ENCODE results near the gene USP31. TPM values are rescaled to one million over a fixed set of nuclear protein-coding genes. Genes with fewer than 3 reads are reported as not detected.
A peak's percentile ranks its signal among the peaks of the same experiment; 100 is the strongest.
"Not testable (repeated sequence)": the region's sequence is repeated elsewhere in the genome, so short reads cannot be mapped to it uniquely, and the experiment has no call there.

Gene USP31
- total RNA-seq, 2 experiments from 2014 or later: 7.0 to 7.1 TPM

- Mint-ChIP-seq H3K27me3 (no peaks in the 10 kb centered on the region), H3K36me3 (peaks cover 5% of the 10 kb centered on the region)
- CTCF ChIA-PET: no interaction called here
Observed at GRCh38 chr16:23120562-23120961, 28.7 kb downstream of the USP31 start.

GRCh38 chr16:23119570-23119969, 29.7 kb downstream of the USP31 start:
- Mint-ChIP-seq H3K27me3 (no peaks in the 10 kb centered on the region), H3K4me3 (no peak overlapping the region), H3K9me3 (ENCODE audit: low read depth) (no peaks in the 10 kb centered on the region), H3K4me1 (peaks cover 3% of the 10 kb centered on the region), H3K36me3 (peaks cover 5% of the 10 kb centered on the region), H3K27ac (no peak overlapping the region)
- DNase-seq: no peak
- CTCF ChIA-PET: no interaction called here
- ATAC-seq: no peak

More at GRCh38 chr16:23120562-23120961, 28.7 kb downstream of the USP31 start:
- DNase-seq: no peak
- Mint-ChIP-seq H3K27ac (no peak overlapping the region), H3K9me3 (ENCODE audit: low read depth) (no peaks in the 10 kb centered on the region), H3K4me3 (no peak overlapping the region), H3K4me1 (peaks cover 3% of the 10 kb centered on the region)
- ATAC-seq: no peak

GRCh38 chr16:23114131-23114904, 34.9 kb downstream of the USP31 start:
- Mint-ChIP-seq H3K36me3 (peaks cover 2% of the 10 kb centered on the region), H3K27ac (no peak overlapping the region), H3K27me3 (no peaks in the 10 kb centered on the region), H3K9me3 (ENCODE audit: low read depth) (no peaks in the 10 kb centered on the region), H3K4me1 (peaks cover 2% of the 10 kb centered on the region), H3K4me3 (no peak overlapping the region)
- CTCF ChIA-PET: no interaction called here
- DNase-seq (no peak), ATAC-seq (no peak)

GRCh38 chr16:23113185-23113584, 36.1 kb downstream of the USP31 start:
- CTCF ChIA-PET: no interaction called here
- Mint-ChIP-seq H3K9me3 (ENCODE audit: low read depth) (no peaks in the 10 kb centered on the region), H3K4me3 (no peak overlapping the region), H3K4me1 (peaks cover 2% of the 10 kb centered on the region), H3K27ac (no peak overlapping the region), H3K27me3 (no peaks in the 10 kb centered on the region), H3K36me3 (peaks cover 2% of the 10 kb centered on the region)
- DNase-seq (no peak), ATAC-seq (no peak)

- no peaks in the 10 kb centered on the region for H3K27me3 Mint-ChIP-seq
- H3K36me3 Mint-ChIP-seq: no peaks in the 10 kb centered on the region
- H3K27ac Mint-ChIP-seq: no peak overlapping the region
- no peaks in the 10 kb centered on the region for H3K4me1 Mint-ChIP-seq
- no peaks in the 10 kb centered on the region for H3K9me3 Mint-ChIP-seq (ENCODE audit: low read depth)
- CTCF ChIA-PET: no interaction called here
- no peak overlapping the region for H3K4me3 Mint-ChIP-seq
- ATAC-seq: no peak
- DNase-seq: no peak
Observed at GRCh38 chr16:23110257-23110899, 38.9 kb downstream of the USP31 start.

GRCh38 chr16:23107936-23108335, 41.3 kb downstream of the USP31 start:
- Mint-ChIP-seq H3K36me3 (no peaks in the 10 kb centered on the region), H3K4me3 (no peak overlapping the region), H3K9me3 (ENCODE audit: low read depth) (no peaks in the 10 kb centered on the region), H3K27me3 (no peaks in the 10 kb centered on the region), H3K4me1 (no peaks in the 10 kb centered on the region), H3K27ac (no peak overlapping the region)
- DNase-seq: no peak
- no peak for ATAC-seq
- CTCF ChIA-PET: no interaction called here

GRCh38 chr16:23107117-23107516, 42.1 kb downstream of the USP31 start:
- H3K27ac Mint-ChIP-seq: no peak overlapping the region
- H3K4me1 Mint-ChIP-seq: no peaks in the 10 kb centered on the region
- no peak for DNase-seq
- no peak overlapping the region for H3K4me3 Mint-ChIP-seq
- H3K9me3 Mint-ChIP-seq (ENCODE audit: low read depth): no peaks in the 10 kb centered on the region
- CTCF ChIA-PET: no interaction called here
- no peaks in the 10 kb centered on the region for H3K27me3 Mint-ChIP-seq
- ATAC-seq: no peak
- H3K36me3 Mint-ChIP-seq: no peaks in the 10 kb centered on the region

- ATAC-seq (no peak), DNase-seq (no peak)
- CTCF ChIA-PET: no interaction called here
- H3K27me3 Mint-ChIP-seq: no peaks in the 10 kb centered on the region
- no peaks in the 10 kb centered on the region for H3K4me1 Mint-ChIP-seq
- no peaks in the 10 kb centered on the region for H3K9me3 Mint-ChIP-seq (ENCODE audit: low read depth)
- H3K27ac Mint-ChIP-seq: no peak overlapping the region
- peaks cover 8% of the 10 kb centered on the region for H3K36me3 Mint-ChIP-seq
- H3K4me3 Mint-ChIP-seq: no peak overlapping the region
Observed at GRCh38 chr16:23105309-23105708, 43.9 kb downstream of the USP31 start.

- Mint-ChIP-seq H3K9me3 (ENCODE audit: low read depth) (no peaks in the 10 kb centered on the region), H3K27me3 (no peaks in the 10 kb centered on the region), H3K27ac (no peak overlapping the region), H3K4me1 (no peaks in the 10 kb centered on the region), H3K36me3 (peaks cover 13% of the 10 kb centered on the region), H3K4me3 (no peak overlapping the region)
- CTCF ChIA-PET: no interaction called here
- ATAC-seq: no peak
- DNase-seq: no peak
Observed at GRCh38 chr16:23104032-23104955, 45.0 kb downstream of the USP31 start.

GRCh38 chr16:23103603-23104002, 45.6 kb downstream of the USP31 start:
- no peak for ATAC-seq
- DNase-seq: no peak
- H3K36me3 Mint-ChIP-seq: peaks cover 16% of the 10 kb centered on the region
- H3K27me3 Mint-ChIP-seq: no peaks in the 10 kb centered on the region
- no peak overlapping the region for H3K27ac Mint-ChIP-seq
- no peaks in the 10 kb centered on the region for H3K9me3 Mint-ChIP-seq (ENCODE audit: low read depth)
- CTCF ChIA-PET: no interaction called here
- H3K4me3 Mint-ChIP-seq: no peak overlapping the region
- no peaks in the 10 kb centered on the region for H3K4me1 Mint-ChIP-seq

GRCh38 chr16:23101012-23101550, 48.2 kb downstream of the USP31 start:
- no peak overlapping the region for H3K4me3 Mint-ChIP-seq

GRCh38 chr16:23096450-23096849, 52.8 kb downstream of the USP31 start:
- DNase-seq; CTCF ChIA-PET; ATAC-seq; H3K9me3 Mint-ChIP-seq (ENCODE audit: low read depth); H3K27me3 Mint-ChIP-seq: not testable (repeated sequence)
- H3K4me3 Mint-ChIP-seq: peak overlapping the region; percentile 65
- H3K36me3 Mint-ChIP-seq: peaks cover 42% of the 10 kb centered on the region
- peaks cover 30% of the 10 kb centered on the region for H3K4me1 Mint-ChIP-seq
- peak overlapping the region; percentile 85 for H3K27ac Mint-ChIP-seq

More at GRCh38 chr16:23101012-23101550, 48.2 kb downstream of the USP31 start:
- Mint-ChIP-seq H3K27ac (no peak overlapping the region), H3K9me3 (ENCODE audit: low read depth) (no peaks in the 10 kb centered on the region), H3K36me3 (peaks cover 22% of the 10 kb centered on the region), H3K27me3 (no peaks in the 10 kb centered on the region), H3K4me1 (peaks cover 14% of the 10 kb centered on the region)
- CTCF ChIA-PET: no interaction called here
- ATAC-seq (no peak), DNase-seq (no peak)

- H3K4me1 Mint-ChIP-seq: peaks cover 30% of the 10 kb centered on the region
- not testable (repeated sequence) for DNase-seq; H3K27me3 Mint-ChIP-seq; H3K9me3 Mint-ChIP-seq (ENCODE audit: low read depth); H3K4me3 Mint-ChIP-seq; ATAC-seq; H3K27ac Mint-ChIP-seq
- CTCF ChIA-PET: interaction anchor here (0.5 kb wide), 1 partner anchor 37 kb away, joined by 3 read pairs; no protein-coding TSS in a partner anchor
- peaks cover 36% of the 10 kb centered on the region for H3K36me3 Mint-ChIP-seq
Observed at GRCh38 chr16:23094136-23094535, 55.1 kb downstream of the USP31 start.

Measured in activated CD8-positive, alpha-beta memory T cell treated with anti-CD3 and anti-CD28 coated beads, Interleukin-2, amount 10 ng/mL, durations not matched to agents 7 days and 5 days (primary cell).